IPS DF 4.7 (cell line): ENCODE measurements around the gene KRT7.
"Not testable (repeated sequence)": the region's sequence is repeated elsewhere in the genome, so short reads cannot be mapped to it uniquely, and the experiment has no call there.

Source experiments
- DNase-seq: peaks from one replicate; pipeline ENCODE4 v3.0.0-alpha.2; 2013; ENCODE audit warnings: low spot score; ENCODE audit errors: extremely low read depth

The KRT7 gene

GRCh38 chr12:52229836-52230343, 3.2 kb upstream of the KRT7 start:
- DNase-seq, result no peak

DNA sequence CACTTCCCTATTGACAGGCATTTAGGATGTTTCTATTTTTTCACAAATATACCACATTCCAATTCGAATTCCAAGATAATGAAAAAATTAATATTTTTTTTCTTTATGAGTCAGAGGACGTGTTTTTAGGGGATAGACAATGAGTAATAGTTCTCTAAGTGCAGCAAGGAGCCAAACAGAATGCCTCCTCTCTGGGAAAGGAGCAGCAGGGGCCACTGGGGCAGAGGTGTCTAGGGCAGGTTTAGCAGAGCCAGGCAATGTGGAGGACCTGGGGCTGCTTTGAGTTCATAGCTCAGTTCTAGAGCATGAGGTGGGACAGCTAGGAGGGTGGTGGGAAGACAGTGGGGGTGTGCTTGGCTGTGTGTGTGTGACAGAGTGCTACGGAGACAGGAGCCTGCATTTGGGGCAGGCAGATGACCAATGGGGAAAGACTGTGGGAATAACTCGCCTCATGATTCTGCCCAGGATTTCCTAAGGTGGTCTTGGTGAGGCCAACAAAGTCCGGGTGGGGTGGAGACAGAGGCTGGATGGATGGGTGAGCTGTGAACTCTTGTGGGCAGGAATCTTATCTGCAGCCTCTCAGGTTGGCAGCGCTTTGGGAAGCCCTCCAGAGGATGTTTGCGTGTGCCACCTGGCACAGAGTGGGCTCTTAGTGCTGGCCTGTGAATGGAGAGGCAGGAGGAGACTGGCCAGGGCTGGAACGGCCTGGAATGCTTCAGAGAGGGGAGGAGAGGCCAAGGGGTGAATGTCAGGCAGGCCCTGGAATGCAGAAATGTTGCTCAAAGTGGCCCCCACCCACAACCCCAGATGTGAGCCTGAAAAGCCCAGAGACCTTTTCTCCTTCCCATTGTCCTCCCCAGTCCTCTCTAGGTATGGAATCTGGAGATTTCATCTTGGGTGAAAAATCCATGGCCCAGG, 2.4 kb upstream of the KRT7 start:
- DNase-seq, result no peak

DNA sequence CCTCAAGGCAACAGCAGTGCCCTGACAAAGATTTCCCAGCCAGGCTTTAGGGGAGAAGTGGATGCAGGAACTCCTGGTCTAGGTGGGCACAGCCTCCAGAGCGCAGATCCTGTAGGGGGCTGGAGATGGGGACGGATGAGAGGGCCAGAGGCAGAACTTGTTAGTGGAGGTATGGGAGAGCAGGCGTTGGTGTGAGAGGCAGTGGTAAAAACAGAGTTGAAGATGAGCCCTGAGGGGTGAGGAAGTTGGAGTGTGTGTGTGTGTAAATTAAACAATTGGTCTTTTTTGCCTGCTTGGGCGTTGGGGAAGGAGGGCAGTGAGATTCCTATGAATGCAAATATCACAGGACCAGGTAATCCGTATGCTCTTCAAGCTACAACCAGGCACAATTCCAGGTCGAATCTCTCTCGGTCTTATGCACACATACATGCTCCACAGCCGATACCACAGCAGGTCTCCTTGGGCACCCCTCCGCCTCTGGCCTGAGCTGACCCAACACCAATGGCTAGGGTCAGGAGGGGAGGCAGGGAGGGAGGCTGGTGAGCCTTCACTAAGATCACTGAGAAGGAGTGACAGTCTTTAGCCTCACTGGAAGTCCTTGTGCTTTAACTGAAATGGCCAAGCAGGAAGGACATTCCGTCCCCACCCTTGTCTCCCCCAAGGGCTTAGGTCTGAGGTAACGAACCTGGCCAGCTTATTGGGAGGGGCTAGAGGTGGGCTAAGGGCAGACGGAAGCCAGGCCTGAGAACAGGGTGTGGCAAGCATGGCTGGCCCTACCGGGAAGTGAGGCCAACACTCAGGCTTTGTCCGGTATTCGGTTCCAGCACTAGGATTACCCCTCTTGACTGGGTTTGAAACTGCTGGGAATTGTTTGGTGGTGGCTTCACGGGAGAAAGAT, 1.5 kb upstream of the KRT7 start:
- no peak for DNase-seq

DNA sequence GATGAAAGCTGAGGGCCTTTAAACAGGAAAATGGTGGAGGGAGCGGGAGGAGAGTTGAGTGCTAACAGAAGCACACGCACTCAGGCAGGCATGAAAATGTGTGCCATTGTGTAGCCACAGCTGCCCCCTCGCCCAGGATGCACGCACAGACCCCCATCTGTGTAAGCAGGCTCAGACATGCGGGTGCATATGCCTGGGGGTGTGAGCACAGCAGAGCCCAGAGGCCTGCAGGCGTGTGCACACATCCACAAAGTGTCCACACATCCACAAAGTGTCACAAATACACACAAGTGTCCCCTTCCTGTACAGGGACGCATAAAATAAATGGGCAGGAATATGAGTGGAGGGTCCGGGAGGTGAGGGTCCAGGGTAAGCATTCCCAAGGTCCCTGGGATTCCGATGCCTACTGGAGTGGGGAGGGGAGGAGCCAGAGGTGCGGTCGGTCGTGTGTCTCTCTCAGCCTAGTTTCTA, 805 bp upstream of the KRT7 start:
- DNase-seq, result no peak

GRCh38 chr12:52233462-52234207, 592 bp downstream of the KRT7 start:
- no peak for DNase-seq

DNA sequence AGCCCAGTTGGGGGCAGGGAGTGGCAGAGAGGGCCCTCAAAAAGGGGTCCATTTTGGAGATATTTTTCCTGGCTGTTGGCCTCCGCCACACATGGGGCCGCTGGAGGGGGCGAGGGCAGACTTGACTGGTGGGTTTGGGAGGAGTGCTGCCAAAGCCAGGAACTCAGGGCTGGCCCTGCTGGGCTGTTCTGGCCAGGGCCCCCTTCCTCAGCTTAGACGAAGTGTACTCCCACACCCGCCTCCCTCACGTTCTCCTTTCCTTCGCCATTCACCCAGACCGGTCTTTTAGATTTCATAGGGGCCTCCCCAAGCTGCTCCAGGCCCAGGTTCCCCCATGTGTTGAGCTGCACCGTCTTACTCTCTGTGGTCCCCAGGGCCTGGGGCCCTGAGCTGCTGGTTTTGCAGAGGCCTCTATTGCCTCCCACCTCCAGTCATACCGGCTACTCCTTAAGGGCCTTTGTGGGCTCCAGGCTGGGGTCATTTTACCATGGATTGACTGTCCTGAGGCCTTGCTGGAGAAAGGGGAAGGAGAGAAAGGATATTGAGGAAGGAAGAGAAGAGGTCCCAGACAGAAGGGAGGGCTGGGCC, 1.3 kb downstream of the KRT7 start:
- no peak for DNase-seq

DNA sequence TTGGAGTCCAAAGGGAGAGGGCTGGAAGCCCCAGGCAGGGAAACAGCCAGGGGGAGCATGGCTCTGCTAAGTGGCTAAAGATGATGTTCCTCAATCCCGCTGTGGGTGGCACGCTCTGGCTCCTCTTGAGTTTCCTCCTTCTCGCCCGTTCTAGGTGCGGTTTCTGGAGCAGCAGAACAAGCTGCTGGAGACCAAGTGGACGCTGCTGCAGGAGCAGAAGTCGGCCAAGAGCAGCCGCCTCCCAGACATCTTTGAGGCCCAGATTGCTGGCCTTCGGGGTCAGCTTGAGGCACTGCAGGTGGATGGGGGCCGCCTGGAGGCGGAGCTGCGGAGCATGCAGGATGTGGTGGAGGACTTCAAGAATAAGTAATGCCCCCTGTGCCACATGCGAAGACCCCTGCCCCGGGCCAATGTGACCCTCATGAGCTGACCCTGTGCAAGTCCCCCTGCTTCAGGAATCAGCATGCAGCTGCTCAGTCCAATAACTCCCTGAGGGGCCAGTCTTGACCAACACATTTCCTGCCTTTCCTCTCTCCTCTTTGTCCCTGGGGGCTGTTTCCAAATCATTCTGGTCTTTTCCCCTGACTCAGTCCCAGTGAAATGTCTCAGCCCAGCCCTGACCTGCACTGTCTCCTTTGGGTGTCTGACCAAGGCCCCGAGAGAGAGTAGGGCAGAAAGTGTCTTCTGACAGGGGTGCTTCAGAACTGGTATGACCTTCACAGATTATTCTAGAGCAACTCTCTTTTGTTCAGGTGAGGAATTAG, 2.1 kb downstream of the KRT7 start:
- DNase-seq, result no peak

GRCh38 chr12:52235822-52236361, 2.8 kb downstream of the KRT7 start:
- DNase-seq, result no peak

GRCh38 chr12:52236386-52237050, 3.5 kb downstream of the KRT7 start:
- DNase-seq, result no peak

- no peak for DNase-seq
These were observed 5.3 kb downstream of the KRT7 start for GRCh38 chr12:52238207-52238840.

DNA sequence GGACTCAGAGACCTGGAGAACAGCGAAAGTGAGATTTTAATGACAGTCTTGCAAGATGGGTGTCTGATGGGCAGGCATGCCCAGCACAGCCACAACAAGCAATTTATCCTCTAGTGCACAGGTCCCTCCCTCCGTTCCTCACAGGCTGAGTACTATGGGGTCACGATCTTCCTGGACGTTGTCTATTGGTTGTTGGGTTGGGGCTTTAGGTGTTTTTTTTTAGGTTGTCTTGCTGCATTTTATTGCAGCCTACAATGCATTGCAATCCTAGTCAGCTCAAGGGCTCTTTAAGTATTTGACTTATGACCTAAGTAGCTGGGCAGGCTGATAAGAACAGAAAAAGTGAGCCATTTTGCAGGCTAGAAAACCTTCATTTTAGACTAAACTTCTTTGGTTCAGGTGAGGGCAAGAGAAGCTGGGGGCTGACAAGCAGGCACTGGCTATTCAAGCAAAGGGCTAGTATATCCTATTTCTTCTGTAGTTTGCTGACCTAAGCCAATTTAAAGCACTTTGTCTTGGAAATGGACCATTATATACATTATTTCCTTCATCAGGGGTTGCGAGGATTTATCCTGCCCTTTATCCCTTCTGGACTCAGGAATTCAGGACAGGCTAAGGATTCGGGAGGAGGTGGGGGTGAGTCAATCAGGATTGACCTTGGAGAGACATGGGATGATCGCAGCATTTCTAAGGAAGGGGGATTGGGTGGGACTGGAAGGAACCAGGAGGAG, 6.0 kb downstream of the KRT7 start:
- no peak for DNase-seq

- no peak for DNase-seq
These were observed 6.7 kb downstream of the KRT7 start for GRCh38 chr12:52239767-52240166.

DNA sequence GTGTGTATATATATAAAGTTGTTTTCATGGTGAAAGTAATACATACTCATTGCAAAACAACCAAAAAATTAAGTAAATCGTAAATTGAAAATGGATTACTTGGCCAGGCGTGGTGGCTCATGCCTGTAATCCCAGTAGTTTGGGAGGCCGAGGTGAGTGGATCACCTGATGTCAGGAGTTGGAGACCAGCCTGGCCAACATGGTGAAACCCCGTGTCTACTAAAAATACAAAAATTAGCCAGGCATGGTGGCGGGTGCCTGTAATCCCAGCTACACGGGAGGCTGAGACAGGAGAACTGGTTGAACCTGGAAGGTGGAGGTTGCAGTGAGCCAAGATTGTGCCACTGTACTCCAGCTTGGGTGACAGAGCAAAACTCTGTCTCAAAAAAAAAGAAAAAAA, 7.2 kb downstream of the KRT7 start:
- DNase-seq, result not testable (repeated sequence)

GRCh38 chr12:52241205-52241842, 8.3 kb downstream of the KRT7 start:
- no peak for DNase-seq

GRCh38 chr12:52242442-52243258, 9.6 kb downstream of the KRT7 start:
- no peak for DNase-seq

- no peak for DNase-seq
These were observed 10.3 kb downstream of the KRT7 start for GRCh38 chr12:52243259-52243855.
